Measurements from ENCODE around the gene NEGR1. TPM values are rescaled to one million over a fixed set of nuclear protein-coding genes. Genes with fewer than 3 reads are reported as not detected.

The NEGR1 gene
- total RNA-seq, 4 donors from 2014 or later = 0.49 to 8.8 (median 2.7) TPM

DNA sequence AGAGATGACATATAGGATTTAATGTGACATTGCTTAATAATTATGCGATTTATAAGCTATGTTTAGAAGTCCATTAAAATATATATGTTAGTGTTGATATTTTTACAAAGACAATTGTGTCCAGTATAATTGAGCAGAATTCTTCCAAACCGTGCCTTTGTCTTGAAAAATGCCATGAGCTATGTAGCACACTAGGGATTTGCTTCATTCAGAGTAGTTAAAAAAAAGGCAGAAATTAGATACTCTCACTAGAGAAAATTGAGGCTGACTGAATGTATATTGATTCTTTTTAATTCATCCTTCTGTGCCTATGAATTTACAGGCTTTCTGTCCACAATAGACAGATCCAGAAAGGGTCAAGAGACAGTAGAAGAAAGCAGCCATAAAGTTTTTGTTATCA lies 429.0 kb downstream of the NEGR1 start:
- Histone ChIP-seq H3K4me1 (no peaks in the 10 kb centered on the region), H3K36me3 (no peaks in the 10 kb centered on the region), H3K27ac (no peak overlapping the region), H3K9me3 (no peaks in the 10 kb centered on the region), H3K27me3 (no peaks in the 10 kb centered on the region), H3K4me3 (no peak overlapping the region)
- no peak for TF ChIP-seq POLR2A (IDR thresholded peaks at IDR 0.05)
- TF ChIP-seq, protein P1, sequence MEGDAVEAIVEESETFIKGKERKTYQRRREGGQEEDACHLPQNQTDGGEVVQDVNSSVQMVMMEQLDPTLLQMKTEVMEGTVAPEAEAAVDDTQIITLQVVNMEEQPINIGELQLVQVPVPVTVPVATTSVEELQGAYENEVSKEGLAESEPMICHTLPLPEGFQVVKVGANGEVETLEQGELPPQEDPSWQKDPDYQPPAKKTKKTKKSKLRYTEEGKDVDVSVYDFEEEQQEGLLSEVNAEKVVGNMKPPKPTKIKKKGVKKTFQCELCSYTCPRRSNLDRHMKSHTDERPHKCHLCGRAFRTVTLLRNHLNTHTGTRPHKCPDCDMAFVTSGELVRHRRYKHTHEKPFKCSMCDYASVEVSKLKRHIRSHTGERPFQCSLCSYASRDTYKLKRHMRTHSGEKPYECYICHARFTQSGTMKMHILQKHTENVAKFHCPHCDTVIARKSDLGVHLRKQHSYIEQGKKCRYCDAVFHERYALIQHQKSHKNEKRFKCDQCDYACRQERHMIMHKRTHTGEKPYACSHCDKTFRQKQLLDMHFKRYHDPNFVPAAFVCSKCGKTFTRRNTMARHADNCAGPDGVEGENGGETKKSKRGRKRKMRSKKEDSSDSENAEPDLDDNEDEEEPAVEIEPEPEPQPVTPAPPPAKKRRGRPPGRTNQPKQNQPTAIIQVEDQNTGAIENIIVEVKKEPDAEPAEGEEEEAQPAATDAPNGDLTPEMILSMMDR (IDR thresholded peaks at IDR 0.05) = no peak
- 64 to 66% methylated on average over 2 of the region's 2 CpGs for WGBS, 2 donors
- no peak for DNase-seq
- intact Hi-C loops (cut with DNase I) = no loop called here

DNA sequence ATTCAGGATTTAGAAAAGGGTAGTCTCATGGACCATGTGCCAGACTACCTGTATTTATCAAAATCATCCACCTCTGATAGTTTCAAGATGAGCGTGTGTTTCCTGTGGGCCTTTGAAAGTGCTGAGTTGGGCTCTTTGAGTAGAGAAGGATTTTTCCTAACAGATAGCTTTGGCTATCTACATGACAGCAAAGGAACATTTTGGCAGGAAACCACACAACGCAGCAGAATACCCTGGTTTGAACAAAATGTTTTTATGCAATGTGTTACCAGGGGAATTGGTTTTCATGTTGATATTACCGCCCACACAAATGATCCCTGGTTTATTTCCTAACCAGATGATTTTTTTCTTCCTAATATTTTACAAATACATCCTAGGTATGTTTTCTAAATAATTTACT lies 431.4 kb downstream of the NEGR1 start:
- H3K4me1 ChIP-seq = no peaks in the 10 kb centered on the region
- no peaks in the 10 kb centered on the region for H3K27me3 ChIP-seq
- DNase-seq = no peak
- no peak overlapping the region for H3K4me3 ChIP-seq
- intact Hi-C loops (cut with DNase I) = no loop called here
- TF ChIP-seq, protein P1 (IDR thresholded peaks at IDR 0.05) = no peak
- TF ChIP-seq POLR2A (IDR thresholded peaks at IDR 0.05) = no peak
- no peak overlapping the region for H3K27ac ChIP-seq
- WGBS, 2 donors = 63 to 73% methylated on average over 3 of the region's 3 CpGs
- H3K9me3 ChIP-seq = no peaks in the 10 kb centered on the region
- no peaks in the 10 kb centered on the region for H3K36me3 ChIP-seq

DNA sequence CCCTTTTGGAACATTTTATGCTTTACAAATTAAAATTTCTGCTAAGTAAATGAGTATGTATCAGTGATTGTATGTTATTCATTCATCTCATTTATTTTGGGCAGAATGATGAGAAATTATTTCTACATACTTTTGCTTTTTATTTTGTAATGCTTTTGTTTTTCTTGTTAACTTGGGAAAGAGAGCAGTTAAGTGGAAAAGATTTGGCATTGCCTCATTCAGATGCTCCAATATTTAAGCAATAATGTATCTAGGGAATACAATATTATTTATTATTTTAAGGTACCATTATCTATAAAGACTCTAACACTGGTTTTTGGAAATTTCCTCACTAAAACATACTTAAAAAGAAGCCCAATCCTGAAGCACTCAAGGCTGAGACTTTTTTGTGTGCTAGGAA lies 431.8 kb downstream of the NEGR1 start:
- H3K9me3 ChIP-seq = no peaks in the 10 kb centered on the region
- peak overlapping the region in 1 of 4 donors; percentile 21 for H3K27ac ChIP-seq
- H3K4me1 ChIP-seq = no peaks in the 10 kb centered on the region
- DNase-seq = no peak
- TF ChIP-seq POLR2A (IDR thresholded peaks at IDR 0.05) = no peak
- TF ChIP-seq, protein P1 (IDR thresholded peaks at IDR 0.05) = no peak
- intact Hi-C loops (cut with DNase I) = no loop called here
- no peaks in the 10 kb centered on the region for H3K36me3 ChIP-seq
- no peak overlapping the region for H3K4me3 ChIP-seq
- no peaks in the 10 kb centered on the region for H3K27me3 ChIP-seq

DNA sequence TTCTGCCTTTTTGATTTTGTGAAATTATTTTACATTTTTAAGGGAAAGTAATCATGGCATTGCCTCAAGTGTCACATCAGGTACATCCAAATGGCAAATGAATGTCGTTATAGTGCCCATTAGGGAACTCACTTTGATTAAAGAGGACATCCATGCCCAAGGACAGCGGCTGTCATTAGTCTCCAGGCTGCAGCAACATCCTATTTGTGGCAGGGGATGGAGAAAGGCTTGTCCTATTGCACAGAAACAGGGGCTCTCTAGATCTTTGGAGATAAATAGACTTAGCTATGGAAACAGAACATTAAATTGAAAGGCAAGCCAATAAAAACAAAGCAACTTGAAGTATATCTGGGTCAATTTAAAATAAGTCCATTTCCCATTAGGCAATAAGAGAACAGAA lies 439.3 kb downstream of the NEGR1 start:
- Histone ChIP-seq H3K27me3 (no peaks in the 10 kb centered on the region), H3K4me3 (no peak overlapping the region), H3K4me1 (no peaks in the 10 kb centered on the region), H3K27ac (no peak overlapping the region), H3K9me3 (no peaks in the 10 kb centered on the region), H3K36me3 (no peaks in the 10 kb centered on the region)
- 42 to 48% methylated on average over 2 of the region's 2 CpGs for WGBS, 2 donors
- intact Hi-C loops (cut with DNase I) = no loop called here
- TF ChIP-seq POLR2A (IDR thresholded peaks at IDR 0.05) = no peak
- TF ChIP-seq, protein P1 (IDR thresholded peaks at IDR 0.05) = no peak
- no peak for DNase-seq

DNA sequence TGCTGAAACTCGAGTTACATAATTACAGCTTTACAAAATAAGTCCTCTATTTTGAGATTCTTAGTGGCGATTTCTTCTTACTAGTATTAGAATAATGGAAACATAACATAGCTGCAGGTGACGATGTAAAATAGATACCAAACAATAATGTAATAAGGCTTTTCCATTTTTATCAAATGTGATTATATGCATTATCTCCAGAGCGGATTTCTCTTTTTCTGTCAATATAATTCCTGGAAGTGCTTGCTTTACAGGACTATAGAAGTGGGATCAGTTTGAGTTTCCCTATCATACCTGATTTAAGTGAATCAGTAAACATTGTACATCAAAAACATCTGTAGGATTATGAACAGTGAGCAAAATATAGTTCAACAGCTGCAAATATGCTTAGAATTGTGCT lies 442.5 kb downstream of the NEGR1 start:
- no peaks in the 10 kb centered on the region for H3K36me3 ChIP-seq
- no peaks in the 10 kb centered on the region for H3K27me3 ChIP-seq
- H3K4me3 ChIP-seq = no peak overlapping the region
- TF ChIP-seq, protein P1 (IDR thresholded peaks at IDR 0.05) = no peak
- no peak for TF ChIP-seq POLR2A (IDR thresholded peaks at IDR 0.05)
- intact Hi-C loops (cut with DNase I) = no loop called here
- no peak overlapping the region for H3K27ac ChIP-seq
- DNase-seq = no peak
- H3K4me1 ChIP-seq = no peaks in the 10 kb centered on the region
- WGBS, 2 donors = 43 to 56% methylated on average over 4 of the region's 4 CpGs
- H3K9me3 ChIP-seq = no peaks in the 10 kb centered on the region
